ENCODE measurements around the gene BTBD9.

Gene BTBD9

DNA sequence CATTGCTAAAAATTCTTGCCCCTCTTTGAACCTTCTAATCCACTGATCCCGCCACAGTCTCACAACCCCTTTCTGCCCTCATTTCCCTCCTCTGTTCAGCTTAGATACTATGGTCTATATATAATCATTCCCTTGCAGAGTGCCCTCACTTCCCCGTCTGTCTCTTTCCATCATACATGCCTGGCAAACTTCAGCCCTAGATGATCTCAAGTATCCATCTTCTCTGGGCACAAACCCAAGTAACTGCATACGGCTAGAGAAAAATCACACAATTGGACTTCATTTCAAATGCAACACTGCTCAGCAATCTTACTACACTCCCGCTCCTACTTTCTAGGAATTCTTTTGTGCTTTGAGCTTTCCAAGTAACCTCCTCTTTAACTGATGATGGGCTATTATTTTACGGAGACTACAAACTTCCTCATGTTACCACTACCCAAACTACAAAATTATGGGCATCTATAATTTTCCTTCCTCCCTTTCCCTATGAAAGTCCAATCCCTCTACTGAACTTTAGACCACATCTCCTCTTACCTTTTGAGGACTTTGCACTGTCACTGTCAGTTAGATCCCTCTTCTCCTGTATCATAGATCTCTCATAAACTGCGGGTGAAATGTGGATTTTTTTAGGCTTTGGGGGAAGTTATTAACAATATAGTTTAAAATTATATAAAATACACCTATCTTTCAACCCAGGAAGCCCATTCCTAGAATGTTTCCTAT is 135.6 kb downstream of the BTBD9 start:
- DNase-seq, result no peak

DNA sequence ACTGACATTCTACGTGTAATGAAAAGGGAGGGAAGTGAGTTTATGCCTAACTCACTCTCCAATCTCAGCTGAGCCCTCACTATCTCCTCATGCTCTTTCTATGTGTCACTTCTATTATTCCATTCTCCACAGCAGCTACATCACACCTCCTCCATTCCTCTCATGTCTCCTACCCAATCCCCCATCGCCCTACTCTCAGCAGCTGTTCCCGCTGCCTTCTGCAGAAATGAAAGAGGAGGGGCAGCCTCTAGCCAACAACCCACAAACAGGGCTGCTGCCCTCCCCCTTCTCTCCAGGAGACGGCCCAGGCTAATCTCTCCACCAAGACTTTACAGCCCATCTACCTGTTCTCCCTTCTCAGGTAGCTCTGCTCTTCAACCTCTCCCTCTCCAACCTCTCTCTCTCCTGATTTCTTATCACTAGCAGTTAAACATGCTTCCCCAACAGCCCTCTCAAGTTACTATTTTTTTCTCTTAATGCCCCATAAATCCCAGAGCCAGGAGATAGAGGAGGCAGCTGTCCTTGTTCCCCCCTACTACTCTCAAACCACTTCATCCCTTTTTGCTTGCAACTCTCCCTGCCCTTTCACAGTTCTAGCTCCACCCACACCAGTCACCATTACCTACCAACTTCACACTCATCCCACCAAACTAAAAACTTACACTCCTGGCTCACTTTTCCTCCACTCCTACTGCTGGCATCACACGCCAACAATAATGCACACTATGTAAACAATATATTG is 136.5 kb downstream of the BTBD9 start:
- DNase-seq, result no peak

DNA sequence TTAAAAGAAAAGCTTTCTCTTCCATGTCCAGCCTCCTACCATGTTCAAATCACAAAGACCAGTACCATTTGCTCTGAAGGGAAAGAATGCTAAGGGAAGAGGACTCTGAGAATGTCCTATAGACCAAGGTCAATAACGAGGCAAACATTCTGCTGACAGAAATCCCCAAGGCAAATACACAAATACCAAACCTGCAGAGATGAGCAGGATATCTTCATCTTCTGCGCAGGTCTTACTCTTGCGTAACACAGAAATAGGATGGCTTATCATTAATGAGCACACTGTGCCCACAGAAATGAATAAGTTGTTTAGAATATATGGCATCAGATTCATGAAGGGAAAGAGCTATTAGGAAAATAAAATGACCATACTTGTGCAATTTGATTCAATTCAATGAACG is 137.3 kb downstream of the BTBD9 start:
- no peak for DNase-seq

DNA sequence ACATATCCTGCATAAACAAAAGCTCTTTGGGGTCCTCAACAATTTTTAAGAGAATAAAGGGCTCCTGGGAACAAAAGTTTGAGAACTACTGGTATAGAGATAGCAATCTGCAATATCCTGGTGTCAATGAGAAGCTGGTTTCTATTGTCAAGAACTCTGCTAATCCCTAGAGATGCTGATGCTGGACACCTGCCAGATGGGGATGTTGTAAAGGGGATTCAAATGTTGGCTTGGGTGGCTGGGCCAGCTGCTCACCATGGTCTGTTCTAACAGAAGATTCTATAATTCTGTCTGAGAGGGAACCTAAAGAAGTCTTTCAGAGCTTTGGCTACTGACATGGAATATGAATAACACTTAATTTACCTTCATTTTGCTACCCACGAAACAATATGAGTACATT is 137.8 kb downstream of the BTBD9 start:
- DNase-seq, result no peak

DNA sequence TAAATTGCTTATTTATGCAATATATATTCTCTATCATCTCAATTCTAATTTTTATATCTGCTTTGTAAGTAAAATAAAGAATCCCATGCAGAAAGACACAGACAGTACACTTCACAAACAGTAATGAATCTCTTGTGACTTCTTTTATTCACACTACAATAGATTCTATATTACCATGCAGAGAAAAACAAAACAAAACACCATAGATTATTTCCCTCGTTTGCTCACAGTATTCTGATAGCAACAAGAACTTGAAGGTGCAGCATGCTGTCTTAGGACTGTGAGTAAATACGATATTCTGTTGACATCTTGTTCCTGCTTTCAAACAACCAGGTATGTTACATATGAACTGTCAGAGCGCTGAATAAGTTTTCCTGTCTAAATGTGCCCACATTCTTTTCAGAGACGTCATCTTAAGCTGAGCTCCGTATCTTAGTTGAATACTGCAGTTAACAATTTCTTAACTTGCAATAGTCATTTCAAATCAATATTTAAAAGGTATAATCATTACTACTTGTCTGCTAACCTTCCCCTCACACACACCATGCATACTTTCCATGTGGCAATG is 140.1 kb downstream of the BTBD9 start:
- DNase-seq, result no peak

DNA sequence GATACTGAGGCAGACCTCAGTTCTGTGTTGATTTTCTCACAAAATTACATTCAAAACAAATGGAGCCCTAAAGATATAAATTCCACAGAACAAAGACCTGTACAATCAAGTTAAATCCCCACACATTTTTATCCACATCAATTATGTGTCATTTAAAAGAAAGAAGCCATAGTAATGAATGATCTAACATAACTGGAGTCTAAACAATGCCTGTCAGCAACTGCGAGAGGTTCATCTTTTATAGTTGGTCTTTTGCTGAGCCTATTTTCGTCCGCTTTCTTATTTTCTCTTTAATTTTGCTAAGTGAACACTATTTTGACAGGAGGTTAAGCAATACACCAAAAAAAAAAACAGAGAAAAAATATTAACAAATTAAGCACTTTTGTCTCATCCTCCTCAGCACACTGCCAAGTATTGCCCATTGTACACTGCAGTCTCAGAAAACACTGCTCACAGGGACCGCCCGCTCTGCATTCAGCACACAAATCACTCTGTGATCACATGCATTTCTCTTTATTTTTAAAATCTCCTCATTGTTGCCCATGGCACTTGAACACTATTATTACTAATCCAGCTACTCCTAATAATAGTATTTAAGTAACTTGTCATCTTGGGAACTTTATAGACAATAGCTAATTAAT is 140.8 kb downstream of the BTBD9 start:
- DNase-seq, result no peak

DNA sequence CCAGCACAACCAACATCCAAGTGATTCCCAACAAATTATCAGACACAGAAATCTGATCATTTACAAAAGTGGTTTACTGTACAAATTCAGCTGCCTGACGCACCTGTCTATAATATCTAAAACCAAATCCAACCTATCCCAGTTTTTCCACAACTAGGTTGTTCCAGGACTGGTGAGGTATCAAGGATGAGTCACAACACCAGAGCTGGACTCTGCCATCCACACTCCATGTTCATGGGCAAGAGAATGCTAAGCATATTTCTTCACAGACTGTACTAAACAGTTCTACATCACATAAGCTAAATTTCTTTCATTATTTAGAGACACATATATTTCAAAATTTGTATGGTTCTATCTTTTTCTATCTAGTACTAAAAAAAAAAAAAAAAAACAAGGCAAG is 141.6 kb downstream of the BTBD9 start:
- no peak for DNase-seq

DNA sequence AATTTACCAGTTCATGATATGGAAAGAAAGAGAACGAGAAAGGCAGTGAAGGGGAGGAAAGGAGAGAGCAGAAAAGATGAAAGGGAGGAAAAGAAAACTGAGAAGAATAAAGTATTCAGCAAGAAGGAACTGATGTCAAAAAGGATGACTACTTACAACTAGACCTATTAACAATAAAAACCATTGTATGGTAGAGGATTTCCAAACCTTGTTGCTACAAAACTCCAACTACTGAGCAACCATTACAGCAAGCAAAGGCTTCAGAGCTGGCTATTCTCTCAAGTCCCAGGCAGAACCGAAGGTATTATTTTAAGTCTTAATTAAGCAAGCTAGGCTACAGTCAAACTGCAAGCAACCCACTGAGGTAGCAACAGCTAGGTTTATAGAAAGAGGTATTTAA is 142.2 kb downstream of the BTBD9 start:
- DNase-seq, result no peak

DNA sequence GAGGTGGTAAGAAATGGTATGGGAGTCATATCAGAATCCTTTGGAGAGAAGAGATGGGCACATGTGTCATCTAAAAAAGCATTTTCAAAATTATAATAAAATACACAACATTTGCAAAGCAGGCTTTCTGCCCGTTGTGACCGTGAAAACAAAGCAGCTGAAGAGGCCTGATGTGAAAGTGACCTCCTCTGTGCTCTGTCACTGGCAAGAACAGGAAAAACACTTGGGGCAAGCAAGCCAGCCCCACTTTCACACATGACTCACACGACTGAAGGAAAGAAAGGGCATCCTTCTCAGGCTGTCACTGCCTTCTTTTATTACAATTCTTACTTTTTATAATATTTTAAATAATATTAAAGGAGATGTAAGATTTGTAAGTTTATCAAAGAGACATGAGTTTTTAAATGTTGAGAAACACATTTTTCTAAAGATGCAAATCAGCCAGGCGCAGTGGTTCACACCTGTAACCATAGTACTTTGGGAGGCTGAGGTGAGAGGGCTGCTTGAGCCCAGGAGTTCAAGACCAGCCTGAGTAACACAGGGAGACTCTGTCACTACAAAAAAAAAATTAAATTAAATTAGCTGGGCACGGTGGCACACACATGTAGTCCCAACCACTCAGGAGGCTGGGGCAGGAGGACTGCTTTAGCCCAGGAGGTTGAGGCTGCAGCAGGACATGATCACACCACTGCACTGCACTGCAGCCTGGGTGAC is 143.7 kb downstream of the BTBD9 start:
- DNase-seq, result no peak

DNA sequence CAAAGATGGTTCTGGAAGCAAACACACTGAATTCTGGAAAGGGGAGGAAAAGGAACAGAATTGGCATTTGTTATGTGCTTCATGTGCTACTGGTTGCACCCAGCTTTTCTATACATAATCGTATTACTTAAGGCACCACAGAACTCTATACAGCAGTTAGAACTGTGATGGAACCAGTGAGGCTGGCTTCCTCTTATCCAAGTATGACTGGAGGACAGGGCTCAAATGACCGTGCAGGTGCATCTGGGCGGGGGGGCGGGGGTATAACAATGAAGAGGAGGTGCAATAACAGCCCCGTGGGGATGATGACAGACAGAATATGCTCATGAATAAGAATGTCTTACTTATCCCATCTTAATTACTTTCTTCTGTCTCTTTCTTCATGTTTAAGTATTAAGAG is 144.2 kb downstream of the BTBD9 start:
- DNase-seq, result no peak

DNA sequence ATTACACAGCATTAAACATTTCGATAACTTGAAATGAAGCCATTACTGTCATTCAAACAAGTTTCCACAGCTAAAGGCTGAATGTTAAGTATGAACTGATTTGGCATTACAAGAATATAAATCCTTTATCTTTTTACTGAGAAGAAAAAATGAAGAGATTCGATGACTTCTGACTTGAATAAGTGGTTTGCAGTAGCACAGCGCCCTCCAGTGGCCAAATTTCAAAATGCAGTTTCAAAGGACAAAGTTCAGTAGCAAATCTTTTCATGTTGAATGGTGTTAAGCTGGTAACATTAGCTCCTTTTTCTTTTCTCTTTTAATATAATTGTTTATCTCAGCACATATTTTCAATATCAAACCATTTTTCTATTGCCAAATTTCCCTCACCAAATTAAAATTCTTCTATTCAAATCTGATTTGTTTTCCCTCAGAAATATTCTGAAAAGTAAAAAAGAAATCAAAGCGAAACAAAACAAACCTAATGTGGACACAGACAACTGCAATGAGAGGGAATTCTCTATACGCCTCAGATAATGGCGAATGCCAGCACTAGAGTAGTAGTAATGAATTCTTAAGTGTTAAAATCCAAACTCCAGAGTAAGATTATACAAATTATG is 145.7 kb downstream of the BTBD9 start:
- peak; percentile 94 for DNase-seq

DNA sequence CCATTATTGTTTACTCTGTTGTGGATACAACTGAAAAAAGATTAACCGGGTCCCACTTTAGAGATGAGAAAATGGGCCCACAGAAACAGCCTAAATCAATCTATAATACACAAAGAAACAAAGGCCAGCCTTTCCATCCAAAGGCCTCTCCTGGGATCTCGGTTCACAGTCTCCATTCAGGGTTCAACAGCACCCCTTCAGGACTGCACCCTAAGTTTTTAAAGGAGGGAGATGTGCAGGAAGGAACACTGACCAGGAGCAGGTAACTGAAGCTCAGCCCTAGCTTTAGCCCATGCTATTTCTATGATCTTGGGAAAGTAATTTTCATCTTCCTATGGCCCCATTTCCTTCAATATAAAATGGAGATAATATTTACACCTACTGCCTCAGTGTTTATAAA is 147.7 kb downstream of the BTBD9 start:
- DNase-seq, result no peak

DNA sequence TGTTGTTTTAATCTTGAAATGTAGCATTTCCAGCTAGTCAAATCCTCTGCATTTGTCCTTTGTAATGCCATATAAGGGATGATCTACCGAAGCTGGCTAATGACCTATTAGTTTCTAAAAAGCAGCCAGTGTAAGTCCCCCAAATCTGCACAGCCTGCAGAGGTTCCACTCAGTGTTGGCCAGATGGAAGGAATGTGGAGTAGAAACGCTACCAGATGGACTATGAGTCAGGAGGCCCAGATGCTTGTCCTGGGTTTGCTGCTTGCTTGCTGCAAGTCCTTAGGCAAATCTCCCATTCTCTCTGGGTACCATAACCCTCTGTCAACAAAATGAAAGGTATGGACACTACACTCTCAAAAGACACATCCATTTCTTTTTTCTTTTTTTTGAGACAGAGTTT is 149.8 kb downstream of the BTBD9 start:
- DNase-seq, result no peak

DNA sequence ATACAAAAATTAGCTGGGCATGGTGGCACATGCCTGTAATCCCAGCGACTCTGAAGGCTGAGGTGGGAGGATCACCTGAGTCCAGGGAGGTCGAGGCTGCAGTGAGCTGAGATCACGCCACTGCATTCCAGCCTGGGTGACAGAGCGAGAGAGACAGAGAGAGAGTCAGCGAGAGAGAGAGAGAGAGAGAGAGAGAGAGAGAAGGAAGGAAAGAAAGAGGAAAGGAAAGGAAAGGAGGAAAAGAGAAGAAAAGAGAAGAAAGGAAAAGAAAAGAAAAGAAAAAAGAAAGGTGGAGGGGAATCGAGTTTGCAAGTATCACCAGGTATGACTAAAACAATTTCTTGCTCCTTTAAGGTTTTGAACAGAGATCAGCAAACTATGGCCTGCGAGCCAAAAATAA is 152.3 kb downstream of the BTBD9 start:
- DNase-seq, result no peak

DNA sequence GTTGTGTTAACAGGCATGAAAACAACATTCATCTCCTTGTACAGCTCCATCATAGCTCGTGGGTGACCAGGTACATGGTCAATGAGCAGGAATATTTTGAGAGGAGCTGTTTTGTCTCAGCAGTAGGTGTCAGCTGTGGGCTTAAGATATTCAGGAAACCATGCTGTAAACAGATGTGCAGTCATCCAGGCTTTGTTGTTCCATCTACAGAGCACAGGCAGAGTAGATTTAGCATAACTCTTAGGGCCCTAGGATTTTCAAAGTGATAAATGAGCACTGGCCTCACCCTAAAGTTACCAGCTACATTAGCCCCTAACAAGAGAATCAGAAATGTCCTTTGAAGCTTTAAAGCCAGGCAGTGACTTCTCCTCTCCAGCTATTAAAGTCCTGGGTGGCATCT is 154.2 kb downstream of the BTBD9 start:
- no peak for DNase-seq

DNA sequence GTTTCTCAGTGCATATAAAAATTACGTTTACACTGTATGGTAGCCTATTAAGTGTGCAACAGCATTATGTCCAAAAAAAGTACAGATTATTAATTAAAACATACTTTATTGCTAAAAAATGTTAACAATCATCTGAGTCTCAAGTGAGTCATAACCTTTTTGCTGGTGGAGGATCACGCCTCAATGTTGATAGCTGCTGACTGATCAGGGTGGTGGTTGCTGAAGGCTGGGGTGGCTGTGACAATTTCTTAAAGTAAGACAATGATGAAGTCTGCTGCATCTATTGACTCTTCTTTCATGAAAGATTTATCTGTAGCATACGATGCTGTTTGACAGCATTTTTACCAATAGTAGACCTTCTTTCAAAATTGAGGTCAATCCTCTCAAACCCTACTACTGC is 155.1 kb downstream of the BTBD9 start:
- DNase-seq, result no peak

DNA sequence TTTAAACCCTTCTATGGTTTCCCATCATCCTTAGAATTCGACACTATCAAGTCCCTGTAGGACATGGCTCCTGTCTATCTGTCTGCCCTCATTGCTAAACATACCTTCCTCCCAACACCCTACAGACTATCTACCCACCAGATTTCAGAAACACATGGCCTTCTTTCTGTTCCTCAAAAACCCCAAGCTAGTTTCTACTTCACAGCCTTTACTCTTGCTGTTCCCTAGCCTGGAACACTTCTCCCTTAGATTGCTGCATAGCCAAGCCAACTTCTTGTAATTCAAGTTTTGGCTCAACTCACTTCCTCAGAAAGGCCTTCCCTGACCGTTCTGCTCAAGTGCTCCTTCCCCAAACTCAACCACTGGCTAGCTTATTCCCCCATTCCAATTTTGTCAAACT is 156.2 kb downstream of the BTBD9 start:
- no peak for DNase-seq

DNA sequence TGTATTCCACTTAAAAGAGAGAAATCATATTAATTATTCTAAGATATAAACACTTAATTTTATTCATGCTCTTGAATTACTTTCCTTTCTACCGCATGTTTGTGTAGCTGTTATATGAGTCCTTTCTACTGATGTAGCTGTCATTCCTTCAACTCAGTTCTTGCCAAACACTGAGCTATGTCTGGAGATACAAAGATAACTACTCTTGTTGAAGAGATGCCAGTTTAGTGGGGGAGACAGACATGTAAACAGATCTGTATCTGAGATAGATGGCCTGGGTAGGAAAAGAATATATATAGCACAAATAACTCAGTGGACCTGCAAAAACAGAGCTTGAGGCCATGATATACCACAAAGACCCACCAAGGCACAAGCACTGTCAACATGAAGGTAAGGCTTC is 157.3 kb downstream of the BTBD9 start:
- DNase-seq, result no peak

DNA sequence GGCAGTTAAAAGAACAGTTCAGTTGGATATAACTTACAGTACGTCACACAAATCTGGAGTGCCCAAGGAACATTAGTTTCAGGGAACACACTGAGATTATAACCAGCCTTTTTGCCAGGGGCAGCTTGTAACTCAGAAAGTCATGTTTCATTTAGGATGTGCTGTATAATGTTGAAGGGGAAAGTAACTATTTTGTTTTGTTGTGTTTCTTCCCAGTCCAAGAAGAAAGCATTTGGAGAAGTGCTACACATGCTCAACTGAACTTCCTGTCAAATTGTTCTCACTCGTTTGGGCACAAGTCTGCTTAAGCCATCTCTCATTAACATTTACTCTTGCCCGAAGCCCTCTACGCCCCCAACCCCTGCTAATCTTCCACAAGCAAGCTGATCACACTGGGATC is 157.9 kb downstream of the BTBD9 start:
- DNase-seq, result no peak

DNA sequence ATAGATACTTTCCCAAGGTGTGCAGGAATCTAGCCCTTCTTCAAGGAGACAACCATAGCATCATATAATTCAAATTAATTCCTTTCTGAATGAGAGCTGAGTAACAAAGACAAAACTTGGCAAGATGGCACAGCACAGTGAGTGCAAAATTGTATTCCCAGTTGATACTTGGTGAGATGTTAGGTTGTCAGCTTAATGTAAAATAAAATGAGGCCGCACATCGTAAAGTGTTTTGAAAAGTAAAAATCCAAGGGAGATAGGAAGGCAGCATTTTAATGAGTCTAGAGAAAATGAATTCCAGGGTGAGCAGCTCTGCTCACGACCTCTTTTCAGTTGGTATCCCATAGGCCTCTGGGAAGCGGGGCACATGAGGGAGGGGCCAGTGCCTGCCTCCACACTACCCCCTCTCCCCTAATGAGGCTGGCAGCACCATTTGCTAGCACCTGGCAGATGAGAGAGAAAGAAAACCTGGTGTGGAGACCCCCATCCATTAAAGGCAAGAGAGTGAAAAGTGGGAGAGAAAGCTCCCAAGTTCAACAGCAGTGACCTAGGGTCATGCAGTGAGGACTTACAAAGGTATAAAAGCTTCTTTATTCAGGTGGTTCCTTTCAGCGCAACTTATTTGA is 158.4 kb downstream of the BTBD9 start:
- DNase-seq, result no peak

DNA sequence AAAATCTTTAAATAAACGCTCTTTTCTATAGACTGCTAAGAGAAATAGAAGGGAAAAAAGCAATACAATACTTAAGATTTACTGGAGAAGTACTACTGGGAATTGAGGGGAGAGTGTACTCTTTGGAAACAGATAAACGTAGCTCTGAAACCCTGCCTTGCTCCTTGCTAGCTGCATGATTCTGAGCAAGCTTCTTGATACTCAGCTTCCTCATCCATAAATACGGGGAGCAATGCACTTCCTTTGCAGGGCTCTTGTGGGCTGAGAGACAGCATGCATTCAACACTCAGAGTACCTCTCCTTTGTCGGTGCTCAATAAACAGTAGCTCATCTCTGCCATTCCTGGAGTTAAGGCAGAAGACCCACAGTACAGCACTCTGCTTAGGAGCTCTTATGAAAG is 159.7 kb downstream of the BTBD9 start:
- no peak for DNase-seq

DNA sequence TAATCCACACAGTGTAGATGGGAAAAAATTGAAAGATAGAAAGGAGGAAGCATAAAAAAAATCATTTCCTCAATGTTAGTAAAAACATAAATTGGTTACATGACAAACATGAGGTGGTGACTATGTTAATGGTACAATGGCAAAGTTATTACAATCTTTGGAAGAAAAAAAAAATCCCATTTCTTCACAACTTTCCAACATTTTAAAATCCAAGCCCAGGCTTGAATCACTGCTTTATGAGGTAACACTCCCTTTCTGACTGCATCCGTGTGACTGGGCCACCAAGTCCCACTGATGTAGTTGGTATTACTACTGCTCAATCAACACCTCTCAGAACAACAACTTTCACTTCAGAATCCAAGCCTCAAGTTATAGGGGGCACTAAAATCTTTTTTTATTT is 160.4 kb downstream of the BTBD9 start:
- DNase-seq, result no peak

Measured in KG1 (cell line).